KOPT-K1 (cell line): ENCODE results near the gene CAVIN3.
"Not testable (repeated sequence)": the region's sequence is repeated elsewhere in the genome, so short reads cannot be mapped to it uniquely, and the experiment has no call there.

Source experiments
- H3K27ac ChIP-seq: fragments of 200-600 bp; sonication (generic); 2 replicates; pipeline ENCODE4 v1.5.1; 2016; ENCODE audit warnings: antibody characterized with exemption, mild to moderate bottlenecking, low read depth, low read length; ENCODE audit not compliant: poor library complexity, severe bottlenecking
- H3K36me3 ChIP-seq: fragments of 200-600 bp; sonication (generic); 2 replicates; pipeline ENCODE4 v1.5.1; 2017; ENCODE audit warnings: antibody characterized with exemption, mild to moderate bottlenecking, low read length, moderate library complexity; ENCODE audit not compliant: insufficient read depth
- H3K9me3 ChIP-seq: fragments of 200-600 bp; sonication (generic); 2 replicates; pipeline ENCODE4 v1.5.1; 2017; ENCODE audit warnings: antibody characterized with exemption, low read length, mild to moderate bottlenecking; ENCODE audit not compliant: insufficient read depth, poor library complexity, severe bottlenecking

Gene CAVIN3

DNA sequence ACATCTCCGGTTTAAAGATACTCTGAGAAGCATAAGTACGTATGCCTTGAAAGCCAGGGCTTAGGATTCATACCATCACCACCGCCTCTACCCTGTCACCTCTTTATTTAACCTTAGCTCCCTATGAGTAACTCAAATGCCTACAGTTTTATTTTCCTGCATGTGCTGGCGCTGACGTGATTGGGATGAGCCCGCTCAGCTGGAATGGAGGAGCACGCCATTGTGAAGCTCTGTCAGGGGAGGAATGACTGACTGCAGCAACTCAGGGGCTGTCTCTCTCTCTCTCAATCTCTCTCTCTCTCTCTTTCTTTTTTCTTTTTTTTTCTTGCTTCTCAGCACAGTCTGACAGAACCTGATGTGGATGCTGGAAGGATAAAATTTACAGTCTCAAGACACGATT, 12.4 kb downstream of the CAVIN3 start:
- Histone ChIP-seq H3K27ac (no peak overlapping the region), H3K36me3 (no peaks in the 10 kb centered on the region), H3K9me3 (no peaks in the 10 kb centered on the region)

- Histone ChIP-seq H3K36me3 (no peaks in the 10 kb centered on the region), H3K9me3 (no peaks in the 10 kb centered on the region), H3K27ac (no peak overlapping the region)
Observed at GRCh38 chr11:6305297-6305696, 15.0 kb downstream of the CAVIN3 start.

DNA sequence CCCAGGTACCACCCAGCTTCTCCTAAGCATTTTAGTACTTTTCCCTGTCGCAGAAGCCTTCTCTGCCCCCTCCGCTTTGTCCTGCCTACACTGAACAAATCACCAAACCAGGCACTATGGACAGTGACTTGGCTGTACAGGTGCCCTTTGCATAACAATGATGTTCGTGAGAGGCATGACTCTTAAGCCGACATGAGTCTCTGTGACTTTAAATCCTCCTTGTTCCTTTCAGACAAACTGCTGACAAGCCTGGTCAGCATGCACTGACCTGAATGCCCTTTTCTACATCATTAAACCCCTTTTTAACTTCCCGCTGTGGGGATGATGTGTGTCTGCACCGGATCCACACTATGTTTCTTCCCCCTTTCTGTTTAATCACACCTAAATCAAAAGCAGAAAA, 16.6 kb downstream of the CAVIN3 start:
- H3K27ac ChIP-seq, result no peak overlapping the region
- no peaks in the 10 kb centered on the region for H3K9me3 ChIP-seq

DNA sequence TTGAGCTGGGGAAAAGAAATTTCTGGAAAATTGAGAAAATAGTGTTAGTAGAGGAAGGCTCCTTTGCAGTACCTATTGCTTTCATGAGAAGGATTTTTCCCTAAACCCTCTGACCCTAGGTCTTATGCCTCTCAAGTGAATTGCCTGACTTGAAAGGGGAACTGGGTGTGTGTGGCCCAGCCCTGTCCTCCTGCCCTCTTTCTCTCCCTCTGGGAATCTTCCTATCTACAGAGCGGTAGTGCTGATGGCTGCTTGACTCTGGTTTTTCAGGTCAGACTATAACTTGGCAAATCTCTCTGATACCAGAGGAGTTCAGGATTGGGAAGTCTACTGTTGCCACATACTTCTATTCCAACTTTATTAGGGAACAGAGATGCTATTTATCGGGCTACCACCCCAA, 19.2 kb downstream of the CAVIN3 start:
- Histone ChIP-seq H3K27ac (no peak overlapping the region), H3K9me3 (no peaks in the 10 kb centered on the region), H3K36me3 (no peaks in the 10 kb centered on the region)

More for the DNA sequence above, 16.6 kb downstream of the CAVIN3 start:
- H3K36me3 ChIP-seq, result no peaks in the 10 kb centered on the region

- H3K36me3 ChIP-seq, result no peaks in the 10 kb centered on the region
- H3K9me3 ChIP-seq, result no peaks in the 10 kb centered on the region
- H3K27ac ChIP-seq, result no peak overlapping the region
Observed at GRCh38 chr11:6300325-6300724, 20.0 kb downstream of the CAVIN3 start.

- no peaks in the 10 kb centered on the region for H3K36me3 ChIP-seq
Observed at GRCh38 chr11:6298605-6299004, 21.7 kb downstream of the CAVIN3 start.

GRCh38 chr11:6297831-6298230, 22.5 kb downstream of the CAVIN3 start:
- H3K36me3 ChIP-seq, result no peaks in the 10 kb centered on the region
- no peaks in the 10 kb centered on the region for H3K9me3 ChIP-seq
- H3K27ac ChIP-seq, result no peak overlapping the region

More at GRCh38 chr11:6298605-6299004, 21.7 kb downstream of the CAVIN3 start:
- H3K9me3 ChIP-seq, result no peaks in the 10 kb centered on the region
- no peak overlapping the region for H3K27ac ChIP-seq

DNA sequence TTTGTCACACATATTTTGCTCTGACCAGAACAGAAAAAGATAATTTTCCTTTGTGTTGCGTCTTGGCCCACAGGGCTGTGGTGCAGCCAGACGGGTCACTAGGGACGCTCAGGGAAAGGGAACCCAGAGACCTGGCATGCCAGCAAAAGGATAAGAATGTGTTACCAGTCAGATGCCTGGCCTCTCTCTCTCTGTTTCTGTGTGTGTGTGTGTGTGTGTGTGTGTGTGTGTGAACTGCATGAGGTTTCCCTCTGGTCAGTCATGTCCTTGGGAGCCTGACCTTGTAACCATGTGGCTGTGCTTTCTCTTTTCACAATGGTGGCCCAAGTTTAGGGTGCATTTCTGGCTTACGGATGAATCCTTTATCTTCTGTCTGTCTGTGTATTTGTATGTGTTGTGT, 35.3 kb downstream of the CAVIN3 start:
- H3K9me3 ChIP-seq, result peaks cover 3% of the 10 kb centered on the region
- H3K27ac ChIP-seq, result no peak overlapping the region
- no peaks in the 10 kb centered on the region for H3K36me3 ChIP-seq

GRCh38 chr11:6284250-6284649, 36.1 kb downstream of the CAVIN3 start:
- no peaks in the 10 kb centered on the region for H3K36me3 ChIP-seq
- H3K9me3 ChIP-seq, result peaks cover 3% of the 10 kb centered on the region
- H3K27ac ChIP-seq, result no peak overlapping the region

- no peak overlapping the region for H3K27ac ChIP-seq
- no peaks in the 10 kb centered on the region for H3K36me3 ChIP-seq
- peaks cover 3% of the 10 kb centered on the region for H3K9me3 ChIP-seq
Observed at GRCh38 chr11:6283453-6284023, 36.8 kb downstream of the CAVIN3 start.

DNA sequence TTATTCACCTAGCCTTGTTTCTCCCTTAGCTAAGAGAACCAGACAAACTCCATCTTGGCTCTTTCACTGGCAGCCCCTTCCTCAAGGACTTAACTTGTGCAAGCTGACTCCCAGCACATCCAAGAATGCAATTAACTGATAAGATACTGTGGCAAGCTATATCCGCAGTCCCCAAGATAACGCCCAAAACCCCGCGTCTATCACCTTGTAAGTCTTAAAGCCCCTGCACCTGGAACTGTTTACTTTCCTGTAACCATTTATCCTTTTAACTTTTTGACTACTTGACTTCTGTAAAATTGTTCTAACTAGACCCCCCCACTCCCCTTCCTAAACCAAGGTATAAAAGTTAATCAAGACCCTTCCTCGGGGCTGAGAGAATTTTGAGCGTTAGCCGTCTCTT, 39.5 kb downstream of the CAVIN3 start:
- not testable (repeated sequence) for H3K9me3 ChIP-seq, H3K36me3 ChIP-seq, H3K27ac ChIP-seq

DNA sequence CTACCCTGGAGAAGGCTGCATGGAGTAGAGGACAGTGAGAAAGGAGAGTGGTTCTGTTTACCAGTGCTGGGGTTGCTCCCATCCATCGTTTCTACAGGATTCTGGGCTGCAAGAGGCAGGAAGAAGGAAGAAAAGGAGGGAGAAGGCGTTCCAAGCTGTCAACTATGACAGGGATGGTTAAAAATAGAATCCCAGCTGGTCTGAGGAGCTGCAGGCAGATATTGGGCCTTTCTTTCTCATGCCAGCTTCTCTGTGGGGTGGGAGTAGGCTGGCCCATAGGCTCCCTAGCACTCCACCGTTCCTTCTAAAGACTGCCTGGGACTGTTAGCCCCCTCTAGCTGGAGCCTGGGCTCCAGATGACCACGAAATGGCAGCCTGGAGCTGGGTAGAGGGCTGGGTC, 47.1 kb downstream of the CAVIN3 start:
- Histone ChIP-seq H3K9me3 (no peaks in the 10 kb centered on the region), H3K27ac (no peak overlapping the region), H3K36me3 (no peaks in the 10 kb centered on the region)

GRCh38 chr11:6271598-6271997, 48.7 kb downstream of the CAVIN3 start:
- Histone ChIP-seq H3K27ac (no peak overlapping the region), H3K36me3 (no peaks in the 10 kb centered on the region), H3K9me3 (no peaks in the 10 kb centered on the region)

DNA sequence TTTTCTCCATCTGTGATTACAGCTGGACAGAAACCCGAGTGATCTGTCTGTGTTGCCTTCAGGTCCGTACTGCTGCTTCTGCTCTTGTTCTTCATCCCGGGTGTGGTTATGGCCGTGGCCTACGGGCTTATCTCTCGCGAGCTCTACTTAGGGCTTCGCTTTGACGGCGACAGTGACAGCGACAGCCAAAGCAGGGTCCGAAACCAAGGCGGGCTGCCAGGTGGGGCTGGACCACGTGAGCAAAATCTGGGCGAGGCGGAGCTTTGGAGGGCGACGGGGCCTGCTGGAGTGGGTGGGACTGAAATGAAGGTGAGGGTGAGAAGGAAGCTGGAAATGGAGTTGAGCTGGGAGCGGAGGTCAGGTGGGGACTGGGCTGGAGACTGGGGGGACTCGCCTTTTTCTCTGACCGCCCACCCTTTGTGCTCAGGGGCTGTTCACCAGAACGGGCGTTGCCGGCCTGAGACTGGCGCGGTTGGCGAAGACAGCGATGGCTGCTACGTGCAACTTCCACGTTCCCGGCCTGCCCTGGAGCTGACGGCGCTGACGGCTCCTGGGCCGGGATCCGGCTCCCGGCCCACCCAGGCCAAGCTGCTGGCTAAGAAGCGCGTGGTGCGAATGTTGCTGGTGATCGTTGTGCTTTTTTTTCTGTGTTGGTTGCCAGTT, 49.6 kb downstream of the CAVIN3 start:
- Histone ChIP-seq H3K9me3 (no peaks in the 10 kb centered on the region), H3K27ac (no peak overlapping the region), H3K36me3 (no peaks in the 10 kb centered on the region)

- Histone ChIP-seq H3K36me3 (no peaks in the 10 kb centered on the region), H3K27ac (no peak overlapping the region), H3K9me3 (no peaks in the 10 kb centered on the region)
Observed at GRCh38 chr11:6269994-6270393, 50.3 kb downstream of the CAVIN3 start.
